IPS-20b (cell line): ENCODE measurements around the gene DAZAP1.

ENCODE experiments used
- H3K27ac ChIP-seq: one replicate; pipeline ENCODE4 v1.5.1; 2013; ENCODE audit warnings: low read length
- H3K27me3 ChIP-seq: 2 replicates; pipeline ENCODE4 v1.6.1; 2013; ENCODE audit warnings: mild to moderate bottlenecking, low read length, inconsistent platforms; ENCODE audit not compliant: insufficient read depth
- H3K36me3 ChIP-seq: 2 replicates; pipeline ENCODE4 v1.6.1; 2013; ENCODE audit warnings: low read depth, mild to moderate bottlenecking, inconsistent platforms, low read length, moderate library complexity; ENCODE audit not compliant: insufficient read depth
- H3K4me1 ChIP-seq: 2 replicates; pipeline ENCODE4 v1.6.1; 2013; ENCODE audit warnings: mild to moderate bottlenecking, control low read depth, inconsistent platforms, low read length, moderate library complexity; ENCODE audit not compliant: insufficient read depth
- H3K4me3 ChIP-seq: 2 replicates; pipeline ENCODE4 v1.5.1; 2013; ENCODE audit warnings: mild to moderate bottlenecking, low read length, inconsistent platforms
- H3K9ac ChIP-seq: 2 replicates; pipeline ENCODE4 v1.6.1; 2013; ENCODE audit warnings: low read depth, mild to moderate bottlenecking, inconsistent platforms, low read length, moderate library complexity
- H3K9me3 ChIP-seq: 2 replicates; pipeline ENCODE4 v1.6.1; 2013; ENCODE audit warnings: mild to moderate bottlenecking, low read depth, low read length, inconsistent platforms; ENCODE audit not compliant: insufficient read depth

DAZAP1 gene

DNA sequence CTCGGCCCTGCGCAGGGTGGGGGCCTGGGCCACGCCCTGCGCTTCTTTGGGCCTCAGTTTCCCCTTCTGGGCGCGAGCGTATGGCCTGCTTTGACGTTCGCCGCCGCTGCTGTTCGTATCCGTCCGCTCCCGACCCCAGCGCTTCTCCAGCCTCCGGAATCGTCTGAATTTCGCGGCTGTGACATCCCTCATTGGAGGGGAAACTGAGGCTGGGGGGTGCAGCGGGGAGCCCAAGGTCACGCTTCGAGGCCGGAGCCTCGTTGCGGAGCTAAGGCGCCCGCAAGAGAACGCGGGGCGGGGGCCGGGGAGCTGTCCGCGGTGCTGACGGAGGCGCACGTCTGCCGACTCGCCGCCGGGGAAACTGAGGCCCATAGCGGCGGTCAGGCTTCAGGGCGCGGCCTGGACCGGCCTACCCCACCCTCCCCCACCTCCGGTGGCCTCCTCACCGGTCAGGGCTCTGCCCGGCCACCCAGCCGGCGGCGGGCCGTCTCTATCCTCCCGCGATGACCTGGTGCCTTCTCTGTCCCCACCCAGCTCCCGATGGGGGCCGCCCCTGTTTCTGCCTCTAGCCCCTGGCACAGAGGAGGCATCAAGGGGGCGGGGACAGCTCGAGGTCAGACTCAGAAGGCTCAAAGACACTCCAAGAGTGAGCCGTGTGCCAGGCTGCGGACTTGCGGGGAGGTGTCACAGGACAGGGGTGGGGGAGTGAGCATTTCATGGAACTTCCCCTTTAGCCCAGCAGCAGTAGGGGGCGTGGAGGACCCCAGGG is 39.5 kb downstream of the DAZAP1 start:
- H3K9me3 ChIP-seq = no peaks in the 10 kb centered on the region
- no peak overlapping the region for H3K9ac ChIP-seq
- H3K36me3 ChIP-seq = peaks cover 9% of the 10 kb centered on the region
- no peaks in the 10 kb centered on the region; the same call in 1 of the 2 replicates for H3K4me1 ChIP-seq
- peaks cover 67% of the 10 kb centered on the region for H3K27me3 ChIP-seq
- H3K27ac ChIP-seq = no peak overlapping the region
- peak overlapping the region; percentile 42; the same call in 1 of the 2 replicates for H3K4me3 ChIP-seq

DNA sequence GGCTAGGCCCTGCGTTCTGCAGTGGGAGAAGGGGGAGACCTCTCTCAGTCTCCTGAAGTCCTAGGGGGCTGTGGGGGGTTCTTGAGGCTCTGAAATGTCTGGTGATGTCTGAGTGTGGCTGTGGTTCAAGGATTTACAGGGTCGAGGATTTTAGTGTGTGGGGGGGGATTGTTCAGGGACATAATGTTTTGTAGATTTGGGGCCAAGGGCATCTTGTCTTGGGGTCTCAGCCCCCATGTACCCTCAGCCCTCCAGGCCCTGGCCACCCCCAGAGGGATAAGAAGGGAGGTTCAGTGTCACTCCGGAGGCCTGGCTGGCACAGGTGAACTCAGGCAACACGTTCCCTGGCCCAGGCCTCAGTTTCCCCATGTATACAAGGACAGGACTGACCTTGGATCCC is 40.1 kb downstream of the DAZAP1 start:
- no peak overlapping the region for H3K9ac ChIP-seq
- H3K4me1 ChIP-seq = no peaks in the 10 kb centered on the region; the same call in 1 of the 2 replicates
- no peak overlapping the region for H3K4me3 ChIP-seq
- peaks cover 2% of the 10 kb centered on the region for H3K36me3 ChIP-seq
- H3K27me3 ChIP-seq = peaks cover 73% of the 10 kb centered on the region
- H3K27ac ChIP-seq = no peak overlapping the region
- H3K9me3 ChIP-seq = no peaks in the 10 kb centered on the region

DNA sequence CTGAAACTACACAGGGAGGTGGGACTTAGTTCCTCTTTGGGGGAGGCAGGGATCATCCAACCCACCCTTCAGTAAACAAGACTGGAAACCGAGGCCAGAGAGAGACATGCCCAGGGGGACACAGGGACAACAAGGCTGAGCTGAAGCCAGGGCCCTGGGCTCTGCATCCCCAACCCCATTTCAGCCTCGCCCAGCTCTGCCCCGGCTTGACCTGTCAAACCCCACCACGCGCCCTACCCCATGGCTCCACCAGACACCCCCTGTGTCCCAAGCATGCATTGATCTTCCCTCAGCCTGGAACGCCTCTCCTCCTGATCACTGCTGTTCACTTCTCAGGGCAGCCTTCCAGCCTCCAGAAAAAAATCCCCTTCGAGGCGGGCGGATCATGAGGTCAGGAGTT is 40.6 kb downstream of the DAZAP1 start:
- no peak overlapping the region for H3K9ac ChIP-seq
- H3K27ac ChIP-seq = no peak overlapping the region
- peaks cover 77% of the 10 kb centered on the region for H3K27me3 ChIP-seq
- H3K4me1 ChIP-seq = no peaks in the 10 kb centered on the region; the same call in 1 of the 2 replicates
- H3K36me3 ChIP-seq = no peaks in the 10 kb centered on the region
- no peaks in the 10 kb centered on the region for H3K9me3 ChIP-seq
- H3K4me3 ChIP-seq = no peak overlapping the region

DNA sequence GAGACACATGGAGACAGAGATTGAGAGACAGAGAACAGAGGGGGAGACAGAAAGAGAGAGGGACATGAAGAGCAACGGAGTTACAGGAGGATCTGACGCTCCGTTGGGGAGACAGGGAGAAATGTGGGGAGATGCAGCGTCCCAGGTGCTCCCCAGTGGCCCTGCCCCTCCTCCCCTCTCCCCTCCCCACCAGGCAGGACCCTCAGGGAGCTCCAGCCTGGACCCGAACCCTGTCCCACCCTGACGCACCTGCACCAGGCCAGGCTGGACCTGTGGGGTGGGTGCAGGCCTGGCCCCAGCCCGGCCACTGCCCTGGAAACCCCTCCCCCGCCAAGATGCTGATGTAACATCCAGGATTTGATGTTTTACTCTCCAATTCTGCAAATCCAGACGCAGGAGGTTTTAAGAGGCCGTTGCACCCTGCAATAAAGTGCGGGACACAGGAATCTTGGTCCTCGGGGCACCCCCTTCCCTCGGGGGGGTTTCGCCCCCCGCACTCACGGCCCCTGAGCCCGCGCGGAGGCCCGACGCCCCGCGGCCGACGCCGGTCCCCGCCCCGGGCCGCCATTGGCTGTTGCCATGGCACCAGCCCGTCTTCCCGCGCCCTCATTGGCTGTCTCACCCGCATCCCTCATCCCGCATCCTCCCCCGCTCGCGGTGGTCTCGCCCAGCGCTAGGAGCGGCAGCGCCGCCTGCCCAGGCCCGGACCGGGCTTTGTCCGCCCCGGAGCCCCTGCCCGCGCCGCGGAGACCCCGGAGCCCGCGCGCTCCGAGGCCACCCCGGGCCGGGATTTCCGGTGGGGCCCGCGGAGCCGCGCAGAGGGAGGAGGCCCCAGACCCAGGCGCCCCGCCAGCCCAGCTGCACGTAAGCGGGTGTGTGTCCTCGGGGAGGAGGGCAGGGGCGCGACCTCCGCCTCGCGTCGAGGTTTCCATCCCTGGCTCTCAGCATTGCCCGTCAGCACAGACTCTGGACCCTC is 42.4 kb downstream of the DAZAP1 start, which contains the start of gene APC2:
APC2 (plus strand) TSS at position 655 of the 976 bp plus-strand sequence. CDS start 2,881 bp downstream, outside the sequence.
- peak within 1 kb of the TSS; percentile 32; the same call in 1 of the 2 replicates for H3K9ac ChIP-seq
- H3K36me3 ChIP-seq = no peaks in the 10 kb centered on the region
- H3K4me3 ChIP-seq = peak within 1 kb of the TSS; percentile 56; the same call in 1 of the 2 replicates
- H3K4me1 ChIP-seq = no peaks in the 10 kb centered on the region; the same call in 1 of the 2 replicates
- no peak within 1 kb of the TSS for H3K27ac ChIP-seq
- H3K9me3 ChIP-seq = no peaks in the 10 kb centered on the region
- H3K27me3 ChIP-seq = peaks cover 90% of the 10 kb centered on the region

DNA sequence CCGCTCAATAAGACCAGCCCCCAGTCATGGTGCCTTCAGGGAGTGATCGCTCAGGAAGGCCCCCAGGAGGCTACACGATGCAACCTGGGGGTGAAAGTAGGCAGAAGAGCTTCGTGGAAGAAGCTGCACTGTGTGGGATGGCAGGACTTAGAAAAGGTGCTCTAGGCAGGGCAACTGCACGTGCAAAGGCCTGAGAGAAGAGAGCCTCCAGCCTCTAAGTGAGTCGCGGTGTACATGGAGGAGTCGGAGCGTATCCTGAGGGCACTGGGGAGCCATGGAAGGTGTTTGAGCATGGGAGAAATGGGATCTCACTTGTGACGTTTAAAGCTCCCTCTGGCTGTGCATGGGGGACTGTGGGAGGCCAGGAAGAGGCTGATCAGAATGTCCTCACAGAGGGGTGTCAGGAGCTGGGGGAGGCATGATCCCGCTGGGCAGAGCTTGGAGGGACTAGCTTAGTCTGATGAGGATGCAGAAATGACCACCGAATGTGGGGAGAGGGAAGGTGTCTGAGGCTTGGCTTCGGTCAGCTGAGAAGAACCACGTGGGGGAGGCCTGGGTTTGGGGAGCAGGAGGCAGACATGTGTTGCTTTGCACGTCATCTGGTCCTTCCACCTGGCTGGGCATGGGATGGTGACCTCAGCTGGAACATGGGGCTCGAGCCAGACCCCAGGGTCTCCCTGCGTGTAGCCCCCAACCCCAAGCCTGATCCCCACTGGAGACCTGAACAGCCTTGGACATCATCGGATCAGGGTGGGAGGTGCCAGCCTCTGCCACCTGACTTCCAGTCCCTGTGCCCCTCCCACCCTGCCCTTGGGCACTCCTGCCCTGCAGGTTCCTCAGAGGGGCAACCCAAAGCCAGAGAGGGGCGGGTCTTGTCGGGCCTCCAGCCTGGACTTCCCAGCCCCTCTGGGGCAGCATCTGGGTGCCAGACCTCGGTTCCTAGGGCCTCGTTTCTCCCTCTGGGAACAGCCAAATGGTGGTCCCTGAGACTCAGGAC is 43.6 kb downstream of the DAZAP1 start:
- Histone ChIP-seq H3K27me3 (peaks cover 98% of the 10 kb centered on the region), H3K9ac (no peak overlapping the region; the same call in 1 of the 2 replicates), H3K36me3 (no peaks in the 10 kb centered on the region), H3K27ac (no peak overlapping the region), H3K4me3 (peak overlapping the region; percentile 56; the same call in 1 of the 2 replicates), H3K9me3 (no peaks in the 10 kb centered on the region), H3K4me1 (no peaks in the 10 kb centered on the region; the same call in 1 of the 2 replicates)

GRCh38 chr19:1451916-1452801 is 44.8 kb downstream of the DAZAP1 start:
- H3K27me3 ChIP-seq = peaks cover 98% of the 10 kb centered on the region

DNA sequence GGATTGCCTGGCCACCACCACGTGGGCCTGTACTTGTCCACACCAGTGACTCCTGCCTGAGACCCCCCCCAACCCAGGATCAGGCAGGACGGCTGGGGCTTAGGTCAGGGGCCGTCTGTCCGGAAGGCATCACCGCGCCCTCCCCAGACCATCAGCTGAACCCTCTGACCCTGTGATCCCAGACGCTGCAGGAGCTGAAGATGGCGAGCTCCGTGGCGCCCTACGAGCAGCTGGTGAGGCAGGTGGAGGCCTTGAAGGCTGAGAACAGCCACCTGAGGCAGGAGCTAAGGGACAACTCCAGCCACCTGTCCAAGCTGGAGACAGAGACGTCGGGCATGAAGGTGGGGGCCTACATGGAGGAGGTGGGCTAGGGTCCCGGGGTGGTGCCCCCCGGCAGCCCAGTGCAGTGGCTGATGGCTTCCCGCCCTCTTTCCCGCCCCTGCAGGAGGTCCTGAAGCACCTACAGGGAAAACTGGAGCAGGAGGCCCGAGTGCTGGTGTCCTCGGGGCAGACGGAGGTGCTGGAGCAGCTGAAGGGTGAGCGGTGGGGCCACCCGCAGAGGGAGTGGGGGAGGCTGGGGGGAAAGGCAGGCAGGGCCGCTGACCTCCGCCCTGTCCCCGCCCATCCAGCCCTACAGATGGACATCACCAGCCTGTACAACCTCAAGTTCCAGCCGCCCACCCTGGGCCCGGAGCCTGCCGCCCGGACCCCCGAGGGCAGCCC is 45.6 kb downstream of the DAZAP1 start:
- no peak overlapping the region; the same call in 1 of the 2 replicates for H3K9ac ChIP-seq
- H3K27me3 ChIP-seq = peaks cover 98% of the 10 kb centered on the region
- no peak overlapping the region for H3K27ac ChIP-seq
- H3K9me3 ChIP-seq = no peaks in the 10 kb centered on the region
- no peaks in the 10 kb centered on the region; the same call in 1 of the 2 replicates for H3K4me1 ChIP-seq
- H3K4me3 ChIP-seq = no peak overlapping the region
- no peaks in the 10 kb centered on the region for H3K36me3 ChIP-seq

More at GRCh38 chr19:1451916-1452801, 44.8 kb downstream of the DAZAP1 start:
- no peak overlapping the region for H3K27ac ChIP-seq
- no peaks in the 10 kb centered on the region for H3K9me3 ChIP-seq
- H3K4me3 ChIP-seq = peak overlapping the region; percentile 40; the same call in 1 of the 2 replicates
- no peaks in the 10 kb centered on the region for H3K36me3 ChIP-seq
- no peaks in the 10 kb centered on the region; the same call in 1 of the 2 replicates for H3K4me1 ChIP-seq
- H3K9ac ChIP-seq = no peak overlapping the region; the same call in 1 of the 2 replicates

DNA sequence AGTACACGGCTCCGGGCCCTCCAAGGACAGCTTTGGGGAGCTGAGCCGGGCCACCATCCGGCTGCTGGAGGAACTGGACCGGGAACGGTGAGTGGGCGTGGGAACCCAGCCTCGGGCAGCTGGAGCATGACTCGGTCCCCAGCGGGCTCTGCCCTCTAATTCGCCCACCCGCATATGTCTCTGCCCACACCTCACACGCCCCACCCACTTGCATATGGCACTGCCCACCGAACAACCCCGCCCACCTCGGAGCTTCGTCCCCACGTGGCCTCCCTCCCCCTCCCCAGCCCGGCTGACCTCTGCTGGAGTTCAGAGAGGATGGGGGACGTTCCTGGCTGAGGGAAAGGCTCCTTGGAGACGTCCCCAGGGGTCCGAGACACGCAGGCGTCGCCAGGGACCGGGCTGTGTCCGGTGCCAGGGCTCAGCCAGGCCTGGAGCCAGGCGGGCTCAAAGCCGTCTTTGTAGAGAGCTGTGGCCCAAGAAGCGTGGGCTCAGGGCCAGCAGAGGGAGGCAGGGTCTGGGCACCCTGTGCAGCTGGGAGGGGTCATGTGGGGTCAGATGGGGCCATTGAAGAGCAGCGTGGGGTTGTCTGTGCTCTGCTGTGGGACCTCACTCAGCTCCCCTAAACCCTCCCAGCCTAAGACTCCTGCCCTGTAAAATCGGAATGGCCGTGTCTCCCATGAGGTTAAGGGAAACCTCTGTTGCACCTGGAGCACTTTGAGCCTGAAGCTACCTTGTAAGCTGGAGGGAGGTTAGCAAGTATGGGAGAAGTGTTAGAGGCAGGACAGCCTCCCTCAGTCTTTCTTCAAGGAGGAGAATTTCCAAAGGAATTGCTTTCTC is 46.4 kb downstream of the DAZAP1 start:
- Histone ChIP-seq H3K27me3 (peaks cover 98% of the 10 kb centered on the region), H3K9ac (no peak overlapping the region), H3K4me1 (no peaks in the 10 kb centered on the region; the same call in 1 of the 2 replicates)

GRCh38 chr19:1455002-1455335 is 47.6 kb downstream of the DAZAP1 start:
- H3K27me3 ChIP-seq = peaks cover 98% of the 10 kb centered on the region
- H3K9ac ChIP-seq = no peak overlapping the region
- H3K4me3 ChIP-seq = peak overlapping the region; percentile 33; the same call in 1 of the 2 replicates

More for the DNA sequence above, 46.4 kb downstream of the DAZAP1 start:
- Histone ChIP-seq H3K4me3 (no peak overlapping the region), H3K9me3 (no peaks in the 10 kb centered on the region), H3K36me3 (no peaks in the 10 kb centered on the region), H3K27ac (no peak overlapping the region)

More at GRCh38 chr19:1455002-1455335, 47.6 kb downstream of the DAZAP1 start:
- Histone ChIP-seq H3K27ac (no peak overlapping the region), H3K36me3 (no peaks in the 10 kb centered on the region), H3K4me1 (no peaks in the 10 kb centered on the region; the same call in 1 of the 2 replicates), H3K9me3 (no peaks in the 10 kb centered on the region)
